H1 (cell line): ENCODE measurements around the gene POU2F2. TPM values are rescaled to one million over a fixed set of nuclear protein-coding genes. Genes with fewer than 3 reads are reported as not detected.

Source experiments
- CTCF ChIA-PET: fragments of 300-600 bp; sonication (Branson Sonifier 250); formaldehyde crosslinking; loops from one replicate; lab custom pipeline; 2021; ENCODE audit not compliant: partially characterized antibody; lab: Charles Lee
- POLR2A ChIA-PET: fragments of 300-600 bp; sonication (Branson Sonifier 250); formaldehyde crosslinking; loops from one replicate; lab custom pipeline; 2021; ENCODE audit warnings: inconsistent platforms; ENCODE audit not compliant: partially characterized antibody; lab: Charles Lee
- DNase-seq, 2 experiments: peaks; one replicate each; pipeline versions ENCODE4 v3.0.0 to v3.0.0-alpha.2; 2010 to 2022; ENCODE audit warnings: low spot score in 2 of 2, low read depth in 1 of 2, mixed read lengths in 1 of 2
- FAIRE-seq: peaks from 2 replicates; lab custom pipeline; 2011; peaks lifted over from hg19 to GRCh38; lab: Jason Lieb, UNC
- H2AFZ ChIP-seq: 2 replicates; pipeline ENCODE4 v1.8.1; 2012; ENCODE audit warnings: low read length, inconsistent platforms
- H2AK5ac ChIP-seq: 2 replicates; pipeline ENCODE4 v1.6.1; 2013; ENCODE audit warnings: low read depth, low read length
- H2BK120ac ChIP-seq: replicated peaks from 2 replicates; pipeline ENCODE3; 2013; ENCODE audit warnings: low read depth, low read length, inconsistent platforms
- H2BK12ac ChIP-seq: 2 replicates; pipeline ENCODE4 v1.6.1; 2013; ENCODE audit warnings: low read depth, low read length
- H2BK15ac ChIP-seq: 2 replicates; pipeline ENCODE4 v1.6.1; 2013; ENCODE audit warnings: low read length
- H2BK20ac ChIP-seq: 2 replicates; pipeline ENCODE4 v1.6.1; 2013; ENCODE audit warnings: low read length
- H2BK5ac ChIP-seq: 2 replicates; pipeline ENCODE4 v1.6.1; 2013; ENCODE audit warnings: low read depth, low read length
- H3K14ac ChIP-seq: 2 replicates; pipeline ENCODE4 v1.6.1; 2013; ENCODE audit warnings: inconsistent platforms; ENCODE audit not compliant: insufficient read length
- H3K18ac ChIP-seq: 2 replicates; pipeline ENCODE4 v1.6.1; 2013; ENCODE audit warnings: low read length; ENCODE audit errors: extremely low read depth
- H3K23ac ChIP-seq: 2 replicates; pipeline ENCODE4 v1.6.1; 2013; ENCODE audit warnings: inconsistent platforms; ENCODE audit not compliant: insufficient read length
- H3K23me2 ChIP-seq: 2 replicates; pipeline ENCODE4 v1.6.1; 2013; ENCODE audit warnings: low read depth, low read length
- H3K27ac ChIP-seq: 2 replicates; pipeline ENCODE4 v1.6.1; 2011; ENCODE audit warnings: low read depth, low read length, inconsistent platforms
- H3K27me3 ChIP-seq, 4 experiments: replicated peaks in 1 of 4; 1 replicate in 1 of 4; 2 replicates in 3 of 4; pipeline versions ENCODE4 v1.6.1 to v1.8.1; 2011 to 2013; ENCODE audit warnings: low read length in 3 of 4, mild to moderate bottlenecking in 3 of 4, inconsistent platforms in 2 of 4, mixed read lengths in 2 of 4, moderate library complexity in 1 of 4; ENCODE audit not compliant: control insufficient read depth in 3 of 4, insufficient read depth in 3 of 4; ENCODE audit errors: extremely low read depth in 1 of 4
- H3K36me3 ChIP-seq, 4 experiments: 2 replicates each; pipeline versions ENCODE4 v1.6.1 to v1.8.1; 2011 to 2013; ENCODE audit warnings: mild to moderate bottlenecking in 4 of 4, low read length in 3 of 4, moderate library complexity in 2 of 4, control low read depth in 1 of 4, inconsistent platforms in 1 of 4; ENCODE audit not compliant: insufficient read depth in 4 of 4, control insufficient read depth in 2 of 4
- H3K4ac ChIP-seq: replicated peaks from 2 replicates; pipeline ENCODE3; 2013; ENCODE audit warnings: low read length, low read depth, mixed read lengths, inconsistent platforms; ENCODE audit not compliant: insufficient read length
- H3K4me1 ChIP-seq, 4 experiments: replicated peaks in 1 of 4; 1 replicate in 1 of 4; 2 replicates in 3 of 4; pipeline versions ENCODE4 v1.6.1 to v1.8.1; 2011 to 2013; ENCODE audit warnings: low read length in 3 of 4, inconsistent platforms in 2 of 4, mixed read lengths in 1 of 4; ENCODE audit not compliant: insufficient read depth in 4 of 4, control insufficient read depth in 3 of 4
- H3K4me2 ChIP-seq, 2 experiments: 2 replicates each; pipeline versions ENCODE4 v1.6.1 to v1.8.1; 2011 to 2013; ENCODE audit warnings: low read depth in 2 of 2, low read length in 2 of 2, control low read depth in 1 of 2, inconsistent platforms in 1 of 2, mild to moderate bottlenecking in 1 of 2; ENCODE audit not compliant: insufficient read depth in 1 of 2
- H3K4me3 ChIP-seq, 4 experiments: fragments of 200-600, 300-600 bp in 1 of 4; sonication (generic), shearing (Covaris generic), sonication (Bioruptor Twin) in 1 of 4; 2 replicates each; pipeline versions ENCODE4 v1.5.1 to v1.8.1; 2011 to 2016; ENCODE audit warnings: low read length in 4 of 4, low read depth in 3 of 4, control low read depth in 2 of 4, inconsistent platforms in 2 of 4, mild to moderate bottlenecking in 2 of 4, mixed read lengths in 1 of 4, moderate library complexity in 1 of 4; ENCODE audit not compliant: insufficient read depth in 2 of 4; ENCODE audit errors: extremely low read depth in 1 of 4
- H3K56ac ChIP-seq: replicated peaks from 2 replicates; pipeline ENCODE3; 2013; ENCODE audit warnings: low read depth, mild to moderate bottlenecking, mixed read lengths, low read length, inconsistent platforms; ENCODE audit not compliant: insufficient read length
- H3K79me1 ChIP-seq: 2 replicates; pipeline ENCODE4 v1.6.1; 2013; ENCODE audit warnings: low read depth, low read length, control low read depth
- H3K79me2 ChIP-seq, 2 experiments: 2 replicates each; pipeline versions ENCODE4 v1.6.1 to v1.8.1; 2012 to 2013; ENCODE audit warnings: low read length in 2 of 2, mild to moderate bottlenecking in 2 of 2, inconsistent platforms in 1 of 2; ENCODE audit not compliant: insufficient read depth in 2 of 2, control insufficient read depth in 1 of 2
- H3K9ac ChIP-seq, 4 experiments: replicated peaks in 1 of 4; 1 replicate in 1 of 4; 2 replicates in 3 of 4; pipeline versions ENCODE4 v1.6.1 to v1.8.1; 2011 to 2013; ENCODE audit warnings: low read depth in 3 of 4, low read length in 3 of 4, control low read depth in 2 of 4, mild to moderate bottlenecking in 2 of 4, moderate library complexity in 2 of 4, inconsistent platforms in 1 of 4; ENCODE audit errors: extremely low read depth in 1 of 4
- H3K9me3 ChIP-seq, 2 experiments: 2 replicates each; pipeline versions ENCODE4 v1.6.1 to v1.8.1; 2012 to 2013; ENCODE audit warnings: mild to moderate bottlenecking in 2 of 2, moderate library complexity in 2 of 2, control low read depth in 1 of 2, inconsistent platforms in 1 of 2, low read depth in 1 of 2, low read length in 1 of 2, mixed read lengths in 1 of 2; ENCODE audit not compliant: insufficient read depth in 2 of 2
- H4K20me1 ChIP-seq, 2 experiments: replicated peaks in 1 of 2; 2 replicates each; pipeline versions ENCODE3 to v1.8.1; 2011 to 2013; ENCODE audit warnings: inconsistent platforms in 2 of 2, low read length in 2 of 2, mild to moderate bottlenecking in 1 of 2; ENCODE audit not compliant: insufficient read depth in 2 of 2, control insufficient read depth in 1 of 2
- H4K5ac ChIP-seq: 2 replicates; pipeline ENCODE4 v1.6.1; 2013; ENCODE audit warnings: low read length, low read depth, mixed read lengths, inconsistent platforms; ENCODE audit not compliant: insufficient read length
- H4K8ac ChIP-seq: 2 replicates; pipeline ENCODE4 v1.8.0; 2013; ENCODE audit warnings: mild to moderate bottlenecking, moderate library complexity, low read length, inconsistent platforms; ENCODE audit not compliant: insufficient read depth; ENCODE audit errors: extremely low read depth
- H4K91ac ChIP-seq: replicated peaks from 2 replicates; pipeline ENCODE3; 2013; ENCODE audit warnings: low read length, mixed read lengths, inconsistent platforms; ENCODE audit not compliant: insufficient read length
- BCL11A ChIP-seq, 2 experiments: IDR thresholded peaks; one replicate each; pipeline ENCODE4 v1.6.1; 2011; ENCODE audit warnings: low read depth in 2 of 2, low read length in 2 of 2, mild to moderate bottlenecking in 2 of 2
- CHD2 ChIP-seq: IDR thresholded peaks from 2 replicates; pipeline ENCODE4 v1.6.1; 2012; ENCODE audit warnings: low read length, improper control_type of control experiment
- GABPA ChIP-seq: IDR thresholded peaks from 2 replicates; pipeline ENCODE4 v1.6.1; 2011; ENCODE audit warnings: mild to moderate bottlenecking, low read length, moderate library complexity, borderline replicate concordance; ENCODE audit not compliant: insufficient read depth
- KDM4A ChIP-seq: IDR thresholded peaks from one replicate; pipeline ENCODE4 v1.7.1; 2012; ENCODE audit warnings: low read depth, mild to moderate bottlenecking, moderate library complexity, low read length, inconsistent platforms; ENCODE audit not compliant: severe bottlenecking
- MAX ChIP-seq: IDR thresholded peaks from 2 replicates; pipeline ENCODE4 v1.6.1; 2012; ENCODE audit warnings: inconsistent platforms
- POLR2A ChIP-seq, 2 experiments: IDR thresholded peaks; 1 replicate in 1 of 2; 2 replicates in 1 of 2; pipeline ENCODE4 v1.6.1; 2011; ENCODE audit warnings: low read depth in 2 of 2, low read length in 2 of 2, mild to moderate bottlenecking in 2 of 2; ENCODE audit errors: control extremely low read depth in 1 of 2
- POLR2AphosphoS5 ChIP-seq: IDR thresholded peaks from 2 replicates; pipeline ENCODE4 v1.6.1; 2011; ENCODE audit warnings: low read depth, low read length
- RBBP5 ChIP-seq: IDR thresholded peaks from 2 replicates; pipeline ENCODE4 v1.7.1; 2012; ENCODE audit warnings: low read depth, mild to moderate bottlenecking, inconsistent platforms, low read length, moderate library complexity, borderline replicate concordance
- RNF2 ChIP-seq: fragments of 200-900, 300-1000 bp; sonication (generic); IDR thresholded peaks from 2 replicates; pipeline ENCODE4 v1.7.1; 2016; ENCODE audit warnings: borderline replicate concordance, low read depth, mild to moderate bottlenecking, antibody characterized with exemption, low read length; ENCODE audit not compliant: poor library complexity, severe bottlenecking; ENCODE audit errors: missing control alignments
- SUZ12 ChIP-seq: fragments of 200-600 bp; sonication (generic); IDR thresholded peaks from 2 replicates; pipeline ENCODE4 v1.6.1; 2012; ENCODE audit warnings: mild to moderate bottlenecking, inconsistent platforms, low read length, moderate library complexity, mixed read lengths
- TCF12 ChIP-seq: IDR thresholded peaks from 2 replicates; pipeline ENCODE4 v1.6.1; 2011; ENCODE audit warnings: low read depth, mild to moderate bottlenecking, low read length
- TEAD4 ChIP-seq: IDR thresholded peaks from 2 replicates; pipeline ENCODE4 v1.6.1; 2012; ENCODE audit warnings: low read depth, low read length, inconsistent platforms, mixed read lengths
- WGBS, 2 experiments: shearing (Covaris generic) in 1 of 2; methylation state at CpG; one replicate each; pipeline versions ENCODE4 v1.1.6 to v1.1.7; 2013 to 2015; ENCODE audit warnings: low lambda C conversion rate in 2 of 2, mixed read lengths in 2 of 2, inconsistent platforms in 1 of 2, low coverage in 1 of 2, missing lambda C conversion rate in 1 of 2; ENCODE audit not compliant: insufficient replicate concordance in 2 of 2, insufficient coverage in 1 of 2, insufficient read length in 1 of 2; ENCODE audit errors: extremely low coverage in 1 of 2, missing lambda C conversion rate in 1 of 2; 5-methylcytosine and 5-hydroxymethylcytosine counted together
- polyA plus RNA-seq, 7 experiments: library from polyadenylated mRNA; depleted of rRNA in 3 of 7; stranded (reverse) in 5 of 7; unstranded in 2 of 7; fragments of >200 nt in 5 of 7; fragments of 200-250 nt in 2 of 7; gene quantifications; 1 replicate in 5 of 7; 2 replicates in 1 of 7; 4 replicates in 1 of 7; pipeline versions ENCODE4 v1.2.1 to v1.2.3, GENCODE V29; 2011 to 2013; ENCODE audit warnings: missing spikeins in 2 of 7, mixed read lengths in 2 of 7
- total RNA-seq: library from RNA; stranded (reverse); fragmentation: NEBNext Ultra II Directional; extraction: Animal tissue kit (Norgen Biotek cat#: 25700); gene quantifications from 2 replicates; pipeline ENCODE4 v1.2.1, GENCODE V29; 2021

The POU2F2 gene
- total and polyA plus RNA-seq, 2 of the 8 experiments (the other 6 are each of a cell fraction or from before 2014, with no cell fraction given), result 5.0 to 6.1 TPM

- ChIA-PET CTCF (interaction anchor here (0.9 to 1.7 kb wide), 6 partner anchors 16 to 106 kb away, joined by 3 to 7 read pairs (median 3); no protein-coding TSS in a partner anchor), POLR2A (interaction anchor here (0.7 to 4.1 kb wide), 4 partner anchors 9 to 21 kb away, joined by 3 to 13 read pairs (median 6); partner anchors contain the start of gene GRIK5)
- no peak overlapping the region for H3K4me3 ChIP-seq
- H3K9ac ChIP-seq, result no peak overlapping the region
- H3K4me2 ChIP-seq, result no peak overlapping the region
- H3K27me3 ChIP-seq, result no peaks in the 10 kb centered on the region
- H3K4ac ChIP-seq, result no peak overlapping the region
- no peak overlapping the region for H2AFZ ChIP-seq
- no peak overlapping the region; the same call in 1 of the 2 replicates for H4K8ac ChIP-seq
- FAIRE-seq (no peak), DNase-seq (no peak)
- H3K79me1 ChIP-seq, result peaks cover 17% of the 10 kb centered on the region
- no peak overlapping the region for H3K18ac ChIP-seq
- H2AK5ac ChIP-seq, result no peak overlapping the region
- no peak overlapping the region for H2BK12ac ChIP-seq
- WGBS, 2 experiments, result 91% methylated on average over 15 of the region's 15 CpGs; no CpG with 5 or more reads in 1 of the 2 experiments
- peaks cover 0 to 4% (median 2%) of the 10 kb centered on the region in 4 experiments; a peak in 5 of 7 replicates for H3K4me1 ChIP-seq
- no peak overlapping the region for H4K5ac ChIP-seq
- no peak overlapping the region for H3K27ac ChIP-seq
- no peak overlapping the region for H3K56ac ChIP-seq
- peaks cover 28 to 49% of the 10 kb centered on the region in 2 experiments for H4K20me1 ChIP-seq
- H2BK5ac ChIP-seq, result no peak overlapping the region
- no peak overlapping the region for H3K23ac ChIP-seq
- H4K91ac ChIP-seq, result no peak overlapping the region
- no peaks in the 10 kb centered on the region for H3K9me3 ChIP-seq
- H2BK120ac ChIP-seq, result no peak overlapping the region
- H2BK15ac ChIP-seq, result no peak overlapping the region
- H2BK20ac ChIP-seq, result no peak overlapping the region
- peaks cover 22 to 41% of the 10 kb centered on the region in 2 experiments for H3K79me2 ChIP-seq
- no peak overlapping the region for H3K14ac ChIP-seq
- peaks cover 17 to 38% (median 35%) of the 10 kb centered on the region in 4 experiments; a peak in 7 of 8 replicates for H3K36me3 ChIP-seq
- H3K23me2 ChIP-seq, result peaks cover 21% of the 10 kb centered on the region
- TF ChIP-seq POLR2A (IDR thresholded peaks at IDR 0.05; ENCODE audit: control extremely low read depth in 1 of 2, low read depth in 2 of 2, low read length in 2 of 2) (no peak), KDM4A (no peak), TEAD4 (no peak), TCF12 (no peak), CHD2 (no peak), SUZ12 (no peak), GABPA (no peak), BCL11A (IDR thresholded peaks at IDR 0.05; ENCODE audit: low read depth in 2 of 2, low read length in 2 of 2) (no peak), RNF2 (no peak), MAX (no peak), POLR2AphosphoS5 (no peak), RBBP5 (no peak)
Measured at GRCh38 chr19:42078538-42079275, 53.5 kb downstream of the POU2F2 start.
